AG09319 (cell line): Measurements from ENCODE around the gene GPATCH2L.

Experiments
- DNase-seq: peaks from one replicate; pipeline ENCODE4 v3.0.0-alpha.2; 2010; ENCODE audit warnings: low read depth; ENCODE audit errors: extremely low read depth
- CTCF ChIP-seq: IDR thresholded peaks from 2 replicates; pipeline ENCODE4 v1.5.1; 2011; ENCODE audit warnings: low read depth, mild to moderate bottlenecking, inconsistent platforms, low read length, moderate library complexity

Gene GPATCH2L

GRCh38 chr14:76257842-76258397 is 106.2 kb downstream of the GPATCH2L start:
- no peak for DNase-seq
- TF ChIP-seq CTCF = no peak

DNA sequence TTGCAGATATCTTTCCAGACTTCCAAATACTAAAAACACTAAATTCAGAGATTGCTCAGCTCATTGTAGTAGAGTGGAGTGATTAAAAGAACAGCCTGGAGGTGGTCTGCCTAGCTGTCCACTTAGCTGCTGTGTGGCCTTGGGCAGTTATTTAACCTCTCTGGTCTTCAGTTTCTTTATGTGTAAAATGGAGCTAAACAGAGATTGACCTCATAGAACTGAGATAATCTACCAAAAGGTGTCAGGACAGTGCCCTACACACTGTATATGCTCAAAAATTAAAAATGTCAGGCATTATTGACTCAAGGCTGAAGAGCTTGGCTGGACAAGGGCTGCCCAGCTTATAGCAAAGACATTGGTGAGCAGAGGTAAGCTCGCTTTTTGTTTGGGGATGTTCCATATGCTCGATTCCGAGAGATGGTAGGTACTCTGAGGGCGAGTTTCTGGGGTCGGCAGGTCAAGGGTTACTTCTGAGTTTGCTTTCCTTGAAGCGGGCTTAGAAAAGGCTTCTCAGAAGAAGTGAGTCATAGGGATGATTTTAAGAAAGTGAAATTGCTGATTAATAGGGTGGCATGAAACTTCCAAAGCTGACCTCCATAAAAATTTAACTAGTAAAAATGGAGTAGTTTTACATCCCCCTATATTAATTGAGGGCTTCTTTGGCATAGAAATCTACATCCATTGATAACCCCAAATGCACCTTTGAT is 107.5 kb downstream of the GPATCH2L start:
- no peak for TF ChIP-seq CTCF
- DNase-seq = no peak

DNA sequence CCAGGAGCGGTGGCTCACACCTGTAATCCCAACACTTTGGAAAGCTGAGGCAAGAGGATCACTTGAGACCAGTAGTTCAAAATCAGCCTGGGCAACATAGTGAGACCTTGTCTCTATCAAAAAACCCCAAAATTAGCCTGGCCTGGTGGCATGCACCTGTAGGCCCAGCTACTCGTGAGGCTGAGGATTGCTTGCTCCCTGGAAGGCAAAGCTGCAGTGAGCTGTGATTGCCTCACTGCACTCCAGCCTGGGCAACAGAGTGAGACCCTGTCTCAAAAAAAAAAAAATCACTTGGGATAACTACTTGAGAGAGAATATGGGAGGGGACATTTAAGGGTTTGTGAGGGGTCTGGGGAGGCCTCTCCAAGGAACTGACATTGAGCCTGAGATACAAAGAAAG is 109.0 kb downstream of the GPATCH2L start:
- no peak for TF ChIP-seq CTCF
- DNase-seq = no peak

- no peak for DNase-seq
Measured at GRCh38 chr14:76261371-76261811, 109.7 kb downstream of the GPATCH2L start.

DNA sequence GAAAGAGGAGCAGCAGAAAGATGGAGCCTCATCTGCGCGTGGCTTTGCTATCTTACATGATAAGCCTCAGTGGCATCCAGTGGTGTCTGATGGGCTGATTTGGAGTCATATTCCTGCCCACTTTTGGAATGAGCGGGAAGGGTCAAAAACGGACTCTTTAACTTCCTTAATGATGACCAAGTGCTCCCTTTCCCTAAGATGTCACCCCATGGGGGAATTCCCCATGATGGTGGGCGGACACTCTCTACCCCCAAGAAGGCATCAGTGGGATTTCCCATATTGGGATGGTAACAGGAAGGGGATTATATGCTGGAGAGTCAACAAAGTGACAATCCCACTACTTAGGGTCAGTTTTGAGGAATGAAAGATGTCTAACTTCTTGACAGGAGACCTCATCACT is 110.9 kb downstream of the GPATCH2L start:
- no peak for DNase-seq
- no peak for TF ChIP-seq CTCF

More at GRCh38 chr14:76261371-76261811, 109.7 kb downstream of the GPATCH2L start:
- TF ChIP-seq CTCF = no peak
